Mammary epithelial cell (primary cell): ENCODE data around the gene GAK.

Experiments used
- CTCF ChIP-seq, 2 donors: IDR thresholded peaks in 1 of 2; conservative IDR thresholded peaks in 1 of 2; 2 replicates each; pipeline ENCODE4 v1.5.1; 2011 to 2012; ENCODE audit warnings: inconsistent platforms in 2 of 2, low read length in 2 of 2, mild to moderate bottlenecking in 2 of 2, control low read depth in 1 of 2, low read depth in 1 of 2; ENCODE audit not compliant: insufficient read depth in 1 of 2; ENCODE audit errors: extremely low read depth in 1 of 2
- EZH2 ChIP-seq: IDR thresholded peaks from 2 replicates; pipeline ENCODE4 v1.6.1; 2012; ENCODE audit warnings: low read length, inconsistent platforms, borderline replicate concordance

- TF ChIP-seq CTCF (conservative IDR thresholded peaks at IDR 0.05 in 1 of 2, IDR thresholded peaks at IDR 0.05 in 1 of 2; ENCODE audit: extremely low read depth in 1 of 2, insufficient read depth in 1 of 2, low read depth in 1 of 2, low read length in 2 of 2) (no peak), EZH2 (no peak)
Observed at GRCh38 chr4:907103-907400, 25.1 kb downstream of the GAK start.
